Muscle layer of duodenum (tissue), 2 donors: Measurements from ENCODE around the gene FAH.
"Not testable (repeated sequence)": the region's sequence is repeated elsewhere in the genome, so short reads cannot be mapped to it uniquely, and the experiment has no call there.

Source experiments
- H3K27ac ChIP-seq: one replicate; pipeline ENCODE4 v1.7.0; 2013; ENCODE audit warnings: mild to moderate bottlenecking, low read length
- H3K27me3 ChIP-seq: one replicate; pipeline ENCODE4 v1.7.0; 2013; ENCODE audit warnings: low read depth, mild to moderate bottlenecking, control low read depth, low read length
- H3K36me3 ChIP-seq, 2 donors: one replicate each; pipeline ENCODE4 v1.7.0; 2013; ENCODE audit warnings: low read length in 2 of 2, control low read depth in 1 of 2, mild to moderate bottlenecking in 1 of 2; ENCODE audit not compliant: insufficient read depth in 2 of 2, control insufficient read depth in 1 of 2
- H3K4me1 ChIP-seq, 2 donors: one replicate each; pipeline ENCODE4 v1.7.0; 2013; ENCODE audit warnings: low read length in 2 of 2, mild to moderate bottlenecking in 2 of 2, control low read depth in 1 of 2, moderate library complexity in 1 of 2; ENCODE audit not compliant: insufficient read depth in 2 of 2, control insufficient read depth in 1 of 2
- H3K4me3 ChIP-seq, 2 donors: one replicate each; pipeline ENCODE4 v1.7.0; 2013; ENCODE audit warnings: low read length in 2 of 2, low read depth in 1 of 2, mild to moderate bottlenecking in 1 of 2
- H3K9me3 ChIP-seq, 2 donors: one replicate each; pipeline ENCODE4 v1.7.0; 2013; ENCODE audit warnings: low read length in 2 of 2, control low read depth in 1 of 2, mild to moderate bottlenecking in 1 of 2; ENCODE audit not compliant: control insufficient read depth in 1 of 2
- donor health status: healthy.

Gene FAH

DNA sequence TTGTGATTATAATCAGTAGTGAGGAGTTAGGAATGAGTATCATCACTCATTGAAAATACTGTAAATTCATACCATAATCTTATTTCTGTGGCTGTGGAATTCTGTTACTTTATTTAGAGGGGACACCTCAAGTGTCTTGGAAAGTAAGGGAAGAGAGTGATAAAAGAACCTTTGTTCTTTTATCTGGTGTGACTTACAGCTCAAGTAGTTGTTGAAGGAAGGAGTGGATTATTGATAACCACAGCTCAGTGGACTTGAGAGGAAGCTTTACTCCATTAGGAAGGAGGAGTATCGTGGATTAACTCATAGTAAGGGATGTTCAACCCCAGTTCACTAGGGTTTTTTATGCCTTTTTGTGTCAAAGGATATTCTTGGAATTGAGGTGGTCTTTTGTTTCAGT, 32.2 kb upstream of the FAH start:
- Histone ChIP-seq H3K27me3 (no peaks in the 10 kb centered on the region), H3K27ac (no peak overlapping the region), H3K4me1 (peaks cover 0 to 8% of the 10 kb centered on the region in 2 donors), H3K36me3 (peaks cover 0 to 16% of the 10 kb centered on the region in 2 donors), H3K9me3 (no peaks in the 10 kb centered on the region), H3K4me3 (no peak overlapping the region)

GRCh38 chr15:80121546-80121945, 31.3 kb upstream of the FAH start:
- H3K9me3 ChIP-seq, result no peaks in the 10 kb centered on the region
- peaks cover 0 to 2% of the 10 kb centered on the region in 2 donors for H3K4me1 ChIP-seq
- H3K27ac ChIP-seq, result no peak overlapping the region
- no peak overlapping the region for H3K4me3 ChIP-seq
- peaks cover 0 to 16% of the 10 kb centered on the region in 2 donors for H3K36me3 ChIP-seq
- no peaks in the 10 kb centered on the region for H3K27me3 ChIP-seq

GRCh38 chr15:80123034-80123433, 29.8 kb upstream of the FAH start:
- peaks cover 0 to 2% of the 10 kb centered on the region in 2 donors for H3K4me1 ChIP-seq
- H3K36me3 ChIP-seq, result peaks cover 0 to 16% of the 10 kb centered on the region in 2 donors
- H3K27me3 ChIP-seq, result no peaks in the 10 kb centered on the region
- H3K27ac ChIP-seq, result no peak overlapping the region
- H3K9me3 ChIP-seq, result no peaks in the 10 kb centered on the region
- H3K4me3 ChIP-seq, result no peak overlapping the region

- not testable (repeated sequence) for H3K9me3 ChIP-seq, H3K27ac ChIP-seq, H3K4me3 ChIP-seq, H3K27me3 ChIP-seq, H3K4me1 ChIP-seq
- peaks cover 0 to 23% of the 10 kb centered on the region in 2 donors for H3K36me3 ChIP-seq
Observed at GRCh38 chr15:80127253-80127652, 25.5 kb upstream of the FAH start.

- no peak overlapping the region for H3K4me3 ChIP-seq
- no peaks in the 10 kb centered on the region for H3K27me3 ChIP-seq
- no peak overlapping the region for H3K27ac ChIP-seq
- H3K9me3 ChIP-seq, result no peaks in the 10 kb centered on the region
- peaks cover 0 to 24% of the 10 kb centered on the region in 2 donors for H3K36me3 ChIP-seq
- no peaks in the 10 kb centered on the region for H3K4me1 ChIP-seq
Observed at GRCh38 chr15:80127911-80128310, 24.9 kb upstream of the FAH start.

GRCh38 chr15:80132382-80132781, 20.4 kb upstream of the FAH start:
- H3K4me1 ChIP-seq, result no peaks in the 10 kb centered on the region
- no peak overlapping the region for H3K27ac ChIP-seq
- H3K9me3 ChIP-seq, result no peaks in the 10 kb centered on the region
- H3K27me3 ChIP-seq, result no peaks in the 10 kb centered on the region
- peaks cover 0 to 32% of the 10 kb centered on the region in 2 donors for H3K36me3 ChIP-seq
- H3K4me3 ChIP-seq, result no peak overlapping the region

GRCh38 chr15:80136854-80137253, 15.9 kb upstream of the FAH start:
- H3K9me3 ChIP-seq, result no peaks in the 10 kb centered on the region
- no peaks in the 10 kb centered on the region for H3K27me3 ChIP-seq
- peaks cover 0 to 28% of the 10 kb centered on the region in 2 donors for H3K36me3 ChIP-seq
- no peak overlapping the region for H3K4me3 ChIP-seq
- H3K4me1 ChIP-seq, result no peaks in the 10 kb centered on the region
- H3K27ac ChIP-seq, result no peak overlapping the region

GRCh38 chr15:80138961-80139360, 13.8 kb upstream of the FAH start:
- Histone ChIP-seq H3K4me1 (no peaks in the 10 kb centered on the region), H3K9me3 (no peaks in the 10 kb centered on the region), H3K36me3 (peaks cover 0 to 14% of the 10 kb centered on the region in 2 donors), H3K27ac (no peak overlapping the region), H3K27me3 (no peaks in the 10 kb centered on the region), H3K4me3 (no peak overlapping the region)

DNA sequence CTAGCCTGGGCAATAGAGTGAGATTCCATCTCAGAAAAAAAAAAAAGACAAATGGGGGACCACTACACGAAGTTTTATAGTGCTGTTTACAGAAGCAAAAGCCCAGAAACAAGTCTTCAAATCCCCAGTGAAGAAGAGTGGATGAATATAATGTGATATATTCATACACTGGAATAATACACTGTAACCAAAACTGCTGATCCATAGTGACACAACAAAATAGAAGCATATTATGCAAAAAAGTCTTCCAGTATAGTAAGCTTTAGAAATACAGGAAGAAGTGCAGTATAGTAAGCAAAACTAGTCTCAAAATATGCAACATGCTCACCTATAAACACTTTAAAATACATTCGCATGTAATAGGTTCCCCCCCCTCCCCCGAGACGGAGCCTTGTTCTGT, 11.9 kb upstream of the FAH start:
- H3K4me3 ChIP-seq, result no peak overlapping the region
- no peaks in the 10 kb centered on the region for H3K4me1 ChIP-seq
- no peaks in the 10 kb centered on the region for H3K36me3 ChIP-seq

DNA sequence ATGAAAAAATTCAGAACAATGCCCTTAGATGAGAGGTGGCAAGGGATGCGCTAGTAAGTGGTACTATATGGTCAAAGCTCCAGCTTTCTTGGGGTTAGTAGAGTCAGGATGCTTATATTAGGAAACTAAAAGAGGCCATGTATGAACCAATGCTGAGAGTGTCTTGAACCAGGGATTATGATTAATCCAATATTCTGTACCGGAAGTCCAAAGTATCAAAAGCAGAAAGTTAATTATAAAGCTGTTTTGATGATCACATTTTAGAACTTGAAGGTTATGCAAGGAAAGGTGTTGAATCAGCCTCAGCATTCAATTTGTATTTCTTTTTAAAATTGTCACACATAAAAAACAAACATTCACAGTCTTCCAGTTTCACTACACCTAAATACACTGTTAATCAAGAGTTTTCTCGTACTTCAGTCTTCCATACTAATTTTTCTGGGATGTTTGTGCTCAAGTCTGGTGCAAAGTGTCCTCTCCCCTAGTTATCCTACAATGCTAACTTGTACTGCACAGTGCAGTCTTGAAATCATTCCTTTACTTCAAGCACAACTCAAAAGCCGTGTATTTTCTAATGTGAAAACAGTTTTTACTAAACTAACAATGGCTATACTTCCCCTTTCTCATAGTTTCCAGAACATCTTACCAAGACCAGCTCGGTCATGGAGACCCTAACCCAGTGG, 10.7 kb upstream of the FAH start:
- no peaks in the 10 kb centered on the region for H3K4me1 ChIP-seq
- H3K9me3 ChIP-seq, result no peaks in the 10 kb centered on the region
- H3K27ac ChIP-seq, result no peak overlapping the region
- no peaks in the 10 kb centered on the region for H3K27me3 ChIP-seq
- H3K36me3 ChIP-seq, result no peaks in the 10 kb centered on the region
- no peak overlapping the region for H3K4me3 ChIP-seq

More for the DNA sequence above, 11.9 kb upstream of the FAH start:
- H3K9me3 ChIP-seq, result no peaks in the 10 kb centered on the region
- no peak overlapping the region for H3K27ac ChIP-seq
- H3K27me3 ChIP-seq, result no peaks in the 10 kb centered on the region

DNA sequence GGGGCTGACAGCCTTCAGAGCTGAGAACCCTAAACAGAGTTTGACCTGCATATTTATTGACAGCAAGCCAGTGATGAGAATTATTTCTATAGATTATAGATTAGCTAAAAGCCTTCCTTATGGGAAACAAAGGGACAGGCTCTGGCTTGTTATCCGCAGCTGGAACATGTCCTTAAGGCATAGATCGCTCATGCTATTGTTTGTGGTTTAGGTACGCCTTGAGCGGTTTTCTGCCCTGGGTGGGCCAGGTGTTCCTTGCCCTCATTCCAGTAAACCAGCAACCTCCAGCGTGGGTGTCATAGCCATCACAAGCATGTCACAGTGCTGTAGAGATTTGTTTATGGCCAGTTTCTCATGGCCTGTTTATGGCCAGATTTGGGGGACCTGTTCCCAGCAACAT, 10.2 kb upstream of the FAH start:
- no peak overlapping the region for H3K4me3 ChIP-seq
- H3K36me3 ChIP-seq, result no peaks in the 10 kb centered on the region
- H3K27me3 ChIP-seq, result no peaks in the 10 kb centered on the region
- H3K27ac ChIP-seq, result no peak overlapping the region
- no peaks in the 10 kb centered on the region for H3K9me3 ChIP-seq
- H3K4me1 ChIP-seq, result no peaks in the 10 kb centered on the region

- Histone ChIP-seq H3K27me3 (no peaks in the 10 kb centered on the region), H3K4me3 (no peak overlapping the region), H3K4me1 (peaks cover 8 to 11% of the 10 kb centered on the region in 2 donors), H3K27ac (no peak overlapping the region), H3K36me3 (no peaks in the 10 kb centered on the region), H3K9me3 (no peaks in the 10 kb centered on the region)
Observed at GRCh38 chr15:80151148-80151547, 1.7 kb upstream of the FAH start.
